GM23248 (cell line): ENCODE measurements around the gene TRAF3IP1. TPM values are rescaled to one million over a fixed set of nuclear protein-coding genes. Genes with fewer than 3 reads are reported as not detected.

Experiments
- DNase-seq: peaks from one replicate; pipeline ENCODE4 v3.0.0-alpha.2; 2015
- H2AFZ ChIP-seq: fragments of 200-600 bp; sonication (generic); 2 replicates; pipeline ENCODE4 v1.6.1; 2016; ENCODE audit warnings: antibody characterized with exemption
- H3F3A ChIP-seq: fragments of 200-600 bp; sonication (generic); 2 replicates; pipeline ENCODE4 v1.6.1; 2016; ENCODE audit warnings: mild to moderate bottlenecking, antibody characterized with exemption, mixed run types; ENCODE audit not compliant: insufficient read depth
- H3K27ac ChIP-seq: fragments of 200-600 bp; sonication (generic); 2 replicates; pipeline ENCODE4 v1.5.1; 2016; ENCODE audit warnings: mild to moderate bottlenecking
- H3K27me3 ChIP-seq: fragments of 200-600 bp; sonication (generic); replicated peaks from 2 replicates; pipeline ENCODE4 v1.6.1; 2016; ENCODE audit warnings: mild to moderate bottlenecking; ENCODE audit not compliant: insufficient read depth
- H3K36me3 ChIP-seq: fragments of 200-600 bp; sonication (generic); 2 replicates; pipeline ENCODE4 v1.6.1; 2016; ENCODE audit warnings: low read depth, mild to moderate bottlenecking
- H3K4me1 ChIP-seq: fragments of 200-600 bp; sonication (generic); 2 replicates; pipeline ENCODE4 v1.6.1; 2016; ENCODE audit warnings: mild to moderate bottlenecking; ENCODE audit not compliant: insufficient read depth
- H3K4me2 ChIP-seq: fragments of 200-600 bp; sonication (generic); one replicate; pipeline ENCODE4 v1.6.1; 2016; ENCODE audit warnings: mild to moderate bottlenecking; ENCODE audit not compliant: unreplicated experiment
- H3K4me3 ChIP-seq: fragments of 200-600 bp; sonication (generic); 2 replicates; pipeline ENCODE4 v1.5.1; 2016; ENCODE audit warnings: mild to moderate bottlenecking
- H3K79me2 ChIP-seq: fragments of 200-600 bp; sonication (generic); 2 replicates; pipeline ENCODE4 v1.6.1; 2016; ENCODE audit warnings: mild to moderate bottlenecking; ENCODE audit not compliant: insufficient read depth
- H3K9ac ChIP-seq: fragments of 200-600 bp; sonication (generic); 2 replicates; pipeline ENCODE4 v1.6.1; 2016; ENCODE audit warnings: mild to moderate bottlenecking
- H3K9me2 ChIP-seq: fragments of 200-600 bp; sonication (generic); 2 replicates; pipeline ENCODE4 v1.6.1; 2016; ENCODE audit warnings: mixed run types, mild to moderate bottlenecking, moderate library complexity; ENCODE audit not compliant: insufficient read depth
- H3K9me3 ChIP-seq: fragments of 200-600 bp; sonication (generic); one replicate; pipeline ENCODE4 v1.6.1; 2017; ENCODE audit warnings: low read depth
- H4K20me1 ChIP-seq: fragments of 200-600 bp; sonication (generic); 2 replicates; pipeline ENCODE4 v1.6.0; 2016; ENCODE audit not compliant: insufficient read depth
- EZH2 ChIP-seq: fragments of 200-600 bp; sonication (generic); IDR thresholded peaks from 2 replicates; pipeline ENCODE4 v1.6.1; 2018; ENCODE audit warnings: antibody characterized with exemption, mild to moderate bottlenecking; ENCODE audit not compliant: insufficient read depth, poor library complexity, severe bottlenecking
- EZH2phosphoT487 ChIP-seq: fragments of 200-600 bp; sonication (generic); IDR thresholded peaks from 2 replicates; pipeline ENCODE4 v1.6.1; 2018; ENCODE audit warnings: antibody characterized with exemption, moderate library complexity, mild to moderate bottlenecking, low read depth; ENCODE audit not compliant: insufficient read depth
- WGBS, 2 experiments: methylation state at CpG; one replicate each; pipeline ENCODE4 v1.1.6; 2015 to 2017; ENCODE audit warnings: low lambda C conversion rate in 2 of 2, low coverage in 1 of 2; ENCODE audit errors: missing lambda C conversion rate in 2 of 2; 5-methylcytosine and 5-hydroxymethylcytosine counted together
- in situ Hi-C: fragments of 300-500 bp; cut with MboI; formaldehyde crosslinking; loops from 2 replicates; pipeline ENCODE4 v1.15.0; 2020
- polyA plus RNA-seq: library from polyadenylated mRNA; unstranded; fragments of >200 nt; fragmentation: Nextera tagmentation; extraction: Ambion mirVana; gene quantifications from 2 replicates; pipeline ENCODE4 v1.2.1, GENCODE V29; 2016
- total RNA-seq: library from RNA; depleted of rRNA; stranded (reverse); fragments of >200 nt; shearing (Covaris generic); gene quantifications from 2 replicates; pipeline ENCODE4 v1.2.3, GENCODE V29; 2014

The TRAF3IP1 gene
- total and polyA plus RNA-seq, 2 experiments from 2014 or later = 9.5 to 10.6 TPM

DNA sequence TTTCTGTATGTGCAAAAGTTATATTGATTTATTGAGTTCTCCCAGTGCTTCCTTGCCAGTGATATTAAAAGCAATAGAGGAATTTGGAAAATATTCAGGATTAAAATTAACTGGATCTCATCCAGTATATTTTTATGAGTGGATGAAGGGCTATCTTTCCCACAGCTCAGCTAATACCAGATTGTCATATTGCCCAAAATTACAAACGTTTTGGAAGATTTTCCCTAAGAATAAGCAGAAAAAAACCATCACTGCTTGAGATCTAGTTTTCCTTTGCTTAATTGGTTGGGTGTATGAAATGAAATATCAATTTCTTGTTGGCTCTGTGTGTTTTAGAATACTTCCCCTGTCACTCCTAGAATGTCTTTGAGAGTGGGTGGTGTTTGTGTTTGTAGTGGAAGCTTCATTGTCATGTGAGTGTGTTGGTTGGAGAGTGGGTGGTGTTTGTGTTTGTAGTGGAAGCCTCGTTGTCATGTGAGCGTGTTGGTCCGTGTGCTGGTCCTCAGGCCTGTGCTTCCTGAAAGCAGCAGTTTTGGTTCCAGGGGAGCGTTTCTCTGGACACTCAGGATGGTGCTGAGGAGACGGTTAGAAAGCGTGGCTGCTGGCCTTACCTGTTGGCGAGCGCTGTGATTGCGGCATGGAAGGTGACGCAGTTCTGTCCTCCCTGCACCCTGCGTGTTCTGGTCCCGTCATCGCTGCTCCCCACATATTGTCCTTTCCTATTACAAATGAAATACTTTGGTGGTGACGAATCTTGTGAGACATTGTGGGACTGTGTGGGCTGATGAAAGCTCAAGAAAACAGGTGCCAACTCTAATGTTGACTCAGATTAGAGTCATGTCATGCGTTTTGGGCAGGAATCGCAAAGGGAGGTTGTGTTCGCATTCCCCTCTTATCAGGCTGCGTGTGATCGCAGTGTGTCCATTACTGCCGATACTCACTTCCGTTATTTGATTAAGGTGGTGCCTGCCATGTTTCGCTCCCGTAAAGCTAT, 118.8 kb downstream of the TRAF3IP1 start:
- H4K20me1 ChIP-seq = no peaks in the 10 kb centered on the region
- H3K4me2 ChIP-seq = peak overlapping the region; percentile 92
- H3F3A ChIP-seq = peaks cover 77% of the 10 kb centered on the region
- H3K9ac ChIP-seq = peak overlapping the region; percentile 86
- H3K9me2 ChIP-seq = no peaks in the 10 kb centered on the region
- H3K79me2 ChIP-seq = peaks cover 83% of the 10 kb centered on the region
- DNase-seq = peak; percentile 99
- H3K36me3 ChIP-seq = peaks cover 28% of the 10 kb centered on the region
- H3K4me3 ChIP-seq = peak overlapping the region; percentile 62
- in situ Hi-C loops = no loop called here
- peaks cover 90% of the 10 kb centered on the region for H3K4me1 ChIP-seq
- H3K27me3 ChIP-seq = no peaks in the 10 kb centered on the region
- WGBS, 2 experiments = 1 to 2% methylated on average over 22 to 24 of the region's 24 CpGs
- peak overlapping the region; percentile 100 for H3K27ac ChIP-seq
- H2AFZ ChIP-seq = no peak overlapping the region
- H3K9me3 ChIP-seq = no peaks in the 10 kb centered on the region
- TF ChIP-seq EZH2 (no peak), EZH2phosphoT487 (no peak)

DNA sequence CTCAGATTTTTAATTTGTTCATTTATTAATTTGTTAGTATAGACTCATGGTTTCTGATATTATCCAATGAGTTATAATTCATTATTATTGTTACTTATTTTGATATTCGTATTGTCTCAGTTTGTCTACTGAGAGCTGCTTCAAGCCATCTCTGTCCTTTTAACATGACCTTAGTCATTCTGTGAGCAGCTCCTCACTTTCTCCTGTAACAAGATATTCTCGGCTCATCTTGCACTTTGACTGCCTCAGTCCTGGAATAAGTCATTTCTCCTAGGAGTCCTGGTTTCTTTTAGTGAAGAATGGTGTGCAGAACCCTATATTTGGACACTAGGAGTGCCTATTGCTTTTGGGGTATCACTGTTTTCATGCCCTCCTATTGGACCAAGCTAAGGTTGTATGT, 119.6 kb downstream of the TRAF3IP1 start:
- in situ Hi-C loops = no loop called here
- H3F3A ChIP-seq = peaks cover 72% of the 10 kb centered on the region
- H3K9ac ChIP-seq = peak overlapping the region; percentile 77
- peaks cover 85% of the 10 kb centered on the region for H3K4me1 ChIP-seq
- 3 to 8% methylated on average over 2 of the region's 2 CpGs for WGBS, 2 experiments
- no peak overlapping the region for H2AFZ ChIP-seq
- no peaks in the 10 kb centered on the region for H3K27me3 ChIP-seq
- no peak for TF ChIP-seq EZH2phosphoT487
- TF ChIP-seq EZH2 = no peak
- peak overlapping the region; percentile 92 for H3K4me2 ChIP-seq
- H4K20me1 ChIP-seq = no peaks in the 10 kb centered on the region
- no peaks in the 10 kb centered on the region for H3K9me2 ChIP-seq
- H3K4me3 ChIP-seq = peak overlapping the region; percentile 62
- peak; percentile 72 for DNase-seq
- H3K36me3 ChIP-seq = peaks cover 34% of the 10 kb centered on the region
- peaks cover 91% of the 10 kb centered on the region for H3K79me2 ChIP-seq
- peak overlapping the region; percentile 100 for H3K27ac ChIP-seq
- H3K9me3 ChIP-seq = no peaks in the 10 kb centered on the region

DNA sequence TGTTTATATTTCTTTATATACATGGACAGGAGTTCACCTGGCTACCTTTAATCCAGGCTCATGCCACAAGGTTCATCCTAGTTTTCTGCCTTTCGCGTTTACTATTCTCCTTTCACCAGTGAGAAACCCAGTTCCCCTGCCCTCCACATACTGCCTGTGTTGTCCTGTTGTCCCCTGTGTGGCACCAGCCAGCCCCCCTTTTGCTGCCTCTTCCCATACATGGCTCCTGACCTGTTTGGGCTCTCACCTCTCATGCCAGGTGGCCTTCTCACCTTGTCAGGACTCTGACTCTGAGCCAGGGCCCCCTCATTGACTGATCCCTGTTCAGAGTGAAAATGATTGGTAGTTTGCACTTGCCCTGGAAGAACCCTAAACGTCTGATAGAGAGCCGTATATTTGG, 120.0 kb downstream of the TRAF3IP1 start:
- no peak for DNase-seq
- H3K27ac ChIP-seq = peak overlapping the region; percentile 100
- H3K4me1 ChIP-seq = peaks cover 80% of the 10 kb centered on the region
- no peaks in the 10 kb centered on the region for H3K9me2 ChIP-seq
- H3K9ac ChIP-seq = peak overlapping the region; percentile 77
- no peaks in the 10 kb centered on the region for H3K27me3 ChIP-seq
- peaks cover 94% of the 10 kb centered on the region for H3K79me2 ChIP-seq
- H3K9me3 ChIP-seq = no peaks in the 10 kb centered on the region
- peaks cover 68% of the 10 kb centered on the region for H3F3A ChIP-seq
- H3K36me3 ChIP-seq = peaks cover 35% of the 10 kb centered on the region
- no peak overlapping the region for H2AFZ ChIP-seq
- in situ Hi-C loops = no loop called here
- TF ChIP-seq EZH2 (no peak), EZH2phosphoT487 (no peak)
- peak overlapping the region; percentile 92 for H3K4me2 ChIP-seq
- H4K20me1 ChIP-seq = no peaks in the 10 kb centered on the region
- H3K4me3 ChIP-seq = peak overlapping the region; percentile 62; the same call in 1 of the 2 replicates
- 78 to 81% methylated on average over 4 of the region's 4 CpGs for WGBS, 2 experiments

- Histone ChIP-seq H3K4me1 (peaks cover 76% of the 10 kb centered on the region), H3K27ac (peak overlapping the region; percentile 100), H3K9ac (peak overlapping the region; percentile 77), H3K9me3 (no peaks in the 10 kb centered on the region), H2AFZ (no peak overlapping the region), H3K27me3 (no peaks in the 10 kb centered on the region), H3K36me3 (peaks cover 37% of the 10 kb centered on the region), H3K4me3 (no peak overlapping the region), H3F3A (peaks cover 63% of the 10 kb centered on the region), H4K20me1 (no peaks in the 10 kb centered on the region), H3K4me2 (peak overlapping the region; percentile 92), H3K79me2 (peaks cover 94% of the 10 kb centered on the region), H3K9me2 (no peaks in the 10 kb centered on the region)
- in situ Hi-C loops = no loop called here
- DNase-seq = no peak
- TF ChIP-seq EZH2 = no peak
- no peak for TF ChIP-seq EZH2phosphoT487
- WGBS, 2 experiments = 98 to 100% methylated on average over 11 of the region's 11 CpGs
Measured at GRCh38 chr2:238440767-238441166, 120.4 kb downstream of the TRAF3IP1 start.
